ENCODE measurements around the gene MRC1.

MRC1 gene

DNA sequence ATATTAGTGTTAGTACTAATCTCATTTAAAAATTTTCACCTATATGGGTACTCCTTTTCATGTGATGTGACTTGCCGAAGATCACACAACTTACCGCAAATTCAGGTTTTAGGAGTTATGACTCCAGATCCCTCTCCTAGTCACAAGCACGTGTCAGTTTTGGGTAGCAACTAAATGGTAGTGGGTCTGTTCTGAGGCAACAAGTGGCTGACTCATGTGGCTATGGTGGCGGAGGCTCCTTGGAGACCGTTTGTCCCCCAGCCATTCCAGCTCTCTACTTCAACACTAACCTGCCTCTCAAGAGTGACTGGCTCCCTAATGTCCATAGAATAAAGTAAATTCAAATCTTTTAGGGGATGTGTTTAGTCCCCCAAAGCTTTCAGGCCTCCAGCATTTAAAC is 39.5 kb downstream of the MRC1 start:
- DNase-seq = no peak

DNA sequence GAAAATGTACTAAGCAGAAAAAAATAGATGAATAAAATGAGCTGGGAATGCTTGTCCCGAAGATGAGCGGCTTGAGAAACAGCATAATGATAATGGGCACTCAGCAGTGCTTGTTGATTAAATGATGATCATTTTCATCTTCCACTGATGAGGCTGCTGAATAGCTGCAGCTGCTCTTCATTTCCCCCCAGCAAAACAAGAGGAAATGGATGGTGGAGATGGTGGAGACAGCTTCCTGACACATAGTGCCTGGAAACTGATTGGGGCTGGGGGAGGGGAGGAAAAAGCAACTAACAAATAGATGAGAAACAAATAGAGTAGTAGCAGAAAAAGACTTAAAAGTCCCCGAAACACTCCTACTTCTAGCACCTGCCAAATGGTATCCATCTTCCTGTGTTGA is 41.4 kb downstream of the MRC1 start:
- DNase-seq = no peak

DNA sequence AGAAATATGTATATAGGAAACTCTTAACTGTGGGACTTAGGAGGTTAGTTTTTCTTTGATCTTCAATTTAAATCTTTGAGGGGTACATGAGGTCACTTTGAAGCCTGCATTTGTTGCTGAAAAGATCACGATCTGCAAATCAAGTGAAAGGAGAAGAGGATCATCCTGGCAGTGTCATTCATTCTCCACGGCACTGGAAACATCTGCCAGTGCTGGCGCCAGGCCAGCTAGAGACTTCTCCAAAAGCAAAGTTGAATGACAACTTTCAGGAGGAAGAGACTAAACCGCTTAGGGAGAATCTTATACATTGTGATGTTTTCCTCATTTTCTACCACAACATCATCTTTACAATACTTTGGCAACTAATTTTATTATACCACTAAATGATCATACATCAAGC is 42.5 kb downstream of the MRC1 start:
- peak; percentile 68 to 72 for DNase-seq

DNA sequence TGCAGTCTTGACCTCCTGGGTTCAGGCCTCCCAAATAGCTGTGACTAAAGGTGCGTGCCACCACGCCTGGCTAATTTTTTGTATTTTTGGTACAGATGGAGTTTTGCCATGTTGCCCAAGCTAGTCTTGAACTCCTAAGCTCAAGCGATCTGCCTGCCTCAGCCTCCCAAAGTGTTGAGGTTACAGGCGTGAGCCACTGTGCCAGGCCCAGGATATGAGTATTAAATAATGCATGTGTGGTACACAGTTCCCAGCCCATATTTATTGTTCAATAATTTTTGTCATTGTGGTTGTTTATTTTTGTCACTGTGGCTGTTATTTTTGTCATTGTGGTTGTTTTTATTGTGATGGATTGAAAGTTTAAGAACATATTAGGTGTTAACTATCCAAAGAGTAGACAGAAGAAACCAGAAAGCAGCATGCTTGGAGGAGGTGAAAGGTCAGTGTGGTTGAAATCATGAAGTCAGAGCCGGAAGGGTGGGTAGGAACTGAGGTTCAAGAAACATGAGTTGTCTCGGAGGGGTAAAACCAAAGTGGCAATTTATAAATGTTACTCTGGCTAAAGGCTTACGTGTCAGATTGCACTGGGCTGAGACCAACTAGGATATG is 45.0 kb downstream of the MRC1 start:
- DNase-seq = no peak

DNA sequence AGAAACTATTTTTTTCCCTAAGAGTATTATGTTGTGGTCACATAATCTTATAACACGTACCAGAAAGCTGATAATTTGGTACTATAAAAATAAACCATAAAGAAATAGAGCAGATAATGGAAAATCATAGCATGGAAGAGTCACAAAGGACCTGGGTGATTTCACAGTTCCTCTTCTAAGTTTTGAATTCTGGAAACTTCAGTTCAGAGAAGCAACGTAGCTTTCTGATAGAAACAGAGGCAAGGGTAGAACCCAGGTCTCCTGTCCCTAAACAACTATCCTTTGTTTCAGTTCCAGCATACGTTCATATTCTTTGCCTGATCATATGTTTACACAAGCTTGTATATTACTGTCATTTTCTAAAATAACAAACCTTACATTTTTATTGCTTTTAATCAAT is 47.9 kb downstream of the MRC1 start:
- DNase-seq = no peak

DNA sequence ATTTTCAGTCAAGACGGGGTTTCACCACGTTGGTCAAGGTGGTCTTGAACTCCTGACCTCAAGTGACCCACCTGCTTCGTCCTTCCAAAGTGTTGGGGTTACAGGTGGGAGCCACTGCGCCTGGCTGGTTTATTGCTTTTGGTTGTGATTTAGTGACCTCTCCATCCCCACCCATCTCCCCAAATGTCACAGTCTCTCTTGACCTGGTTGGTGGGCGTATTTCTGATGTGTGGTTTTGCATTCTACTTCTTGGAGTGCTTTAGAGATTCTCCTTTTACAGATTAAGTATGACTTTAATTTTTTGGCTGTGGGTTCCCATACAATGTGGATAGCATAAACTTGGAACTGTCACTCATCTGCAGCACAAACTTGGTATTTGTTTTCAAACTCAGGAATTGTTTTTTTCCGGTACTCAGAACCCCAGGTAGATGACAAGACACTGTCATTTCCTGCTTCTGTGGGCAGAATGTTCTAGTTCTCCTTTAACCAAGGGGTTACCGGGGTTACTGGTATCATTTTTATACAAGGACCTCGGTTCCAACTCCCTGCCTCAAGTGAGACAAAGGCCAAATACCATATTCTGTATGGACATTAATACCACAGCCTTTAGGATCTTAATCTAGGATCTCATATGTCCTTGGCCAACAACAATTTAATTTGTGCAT is 50.5 kb downstream of the MRC1 start:
- no peak for DNase-seq

- no peak for DNase-seq
Observed at GRCh38 chr10:17861760-17862159, 52.6 kb downstream of the MRC1 start.

GRCh38 chr10:17865351-17865750 is 56.2 kb downstream of the MRC1 start:
- no peak for DNase-seq

- no peak for DNase-seq
Observed at GRCh38 chr10:17866346-17866745, 57.2 kb downstream of the MRC1 start.

GRCh38 chr10:17867056-17867455 is 57.9 kb downstream of the MRC1 start:
- no peak for DNase-seq

DNA sequence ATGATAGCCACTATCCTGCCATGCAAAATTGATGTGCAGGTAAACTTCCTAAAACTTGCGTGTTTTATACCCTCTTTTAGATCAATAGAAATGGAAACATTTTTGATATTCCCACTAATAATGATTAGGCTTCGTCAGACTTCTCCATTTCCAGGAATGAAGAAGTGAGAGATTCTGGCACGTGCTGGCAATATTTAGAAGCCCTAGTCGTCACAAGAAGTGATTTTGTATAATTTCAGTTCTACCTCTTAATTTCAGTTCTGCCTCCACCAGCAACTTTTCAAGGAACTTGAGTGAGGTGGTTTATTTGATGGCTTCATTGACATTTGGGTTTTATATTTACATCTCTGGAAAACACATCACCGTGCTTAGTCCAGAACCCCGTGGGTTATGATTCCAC is 61.9 kb downstream of the MRC1 start:
- no peak for DNase-seq

GRCh38 chr10:17872191-17873091 is 63.3 kb downstream of the MRC1 start:
- DNase-seq = peak; percentile 12 to 14

DNA sequence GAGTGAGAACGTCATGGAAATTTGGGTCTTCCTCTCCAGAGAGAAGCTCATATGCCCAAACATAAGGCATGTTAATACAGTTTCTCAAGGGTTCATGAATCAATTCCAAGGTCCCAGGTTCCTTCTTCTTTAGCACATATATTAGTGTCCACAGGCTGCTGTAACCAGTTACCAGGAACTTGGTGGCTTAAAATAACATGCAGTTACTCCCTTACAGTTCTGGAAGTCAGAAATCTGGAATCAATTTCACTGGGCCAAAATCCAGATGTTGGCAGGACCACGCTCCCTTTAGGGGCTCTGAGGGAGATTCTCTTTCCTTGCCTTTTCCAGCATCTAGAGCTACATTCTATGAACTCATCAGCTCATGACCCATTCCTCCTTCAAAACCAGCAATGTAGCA is 64.8 kb downstream of the MRC1 start:
- no peak for DNase-seq

DNA sequence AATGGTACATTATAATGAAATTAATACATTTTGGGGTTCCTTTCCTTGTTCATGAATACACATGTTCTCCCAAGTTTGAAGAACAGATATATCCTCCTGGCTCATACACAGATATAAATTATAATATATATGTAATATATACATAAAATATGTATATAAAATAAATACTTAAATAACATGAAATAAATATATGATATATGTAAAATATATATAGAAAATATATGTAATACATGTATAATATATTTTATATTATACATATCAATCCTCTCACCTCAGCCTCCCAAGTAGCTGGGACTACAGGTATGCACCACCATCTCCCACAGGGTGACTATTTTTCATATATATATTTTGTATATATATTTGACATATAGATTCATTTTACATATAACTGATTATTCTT is 68.0 kb downstream of the MRC1 start:
- no peak for DNase-seq

GRCh38 chr10:17878896-17879295 is 69.7 kb downstream of the MRC1 start:
- no peak for DNase-seq

GRCh38 chr10:17880601-17881000 is 71.5 kb downstream of the MRC1 start:
- DNase-seq = no peak

DNA sequence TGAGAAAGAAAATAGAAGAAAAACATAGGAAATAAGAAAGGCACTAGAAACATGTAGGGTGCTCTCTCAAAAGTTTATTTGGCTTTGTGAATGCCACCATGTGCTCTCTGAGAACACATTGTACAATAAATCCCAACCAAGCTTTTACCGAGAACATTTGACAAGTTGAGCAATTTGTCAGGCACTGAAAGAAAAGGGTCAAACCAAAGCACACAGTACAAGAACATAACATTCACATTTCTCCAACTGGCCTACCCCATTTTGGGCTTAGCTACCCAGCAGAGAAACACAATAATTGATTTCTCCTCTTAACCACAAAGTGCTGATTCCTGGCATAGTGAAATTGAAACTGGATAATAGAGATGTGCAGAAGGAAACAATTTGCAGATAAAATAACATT is 73.4 kb downstream of the MRC1 start:
- DNase-seq = no peak

GRCh38 chr10:17883621-17884020 is 74.5 kb downstream of the MRC1 start:
- DNase-seq = no peak

- no peak for DNase-seq
Observed at GRCh38 chr10:17888189-17888588, 79.0 kb downstream of the MRC1 start.

- no peak for DNase-seq
Observed at GRCh38 chr10:17891435-17891834, 82.3 kb downstream of the MRC1 start.

GRCh38 chr10:17904564-17904963 is 95.4 kb downstream of the MRC1 start:
- no peak for DNase-seq

- DNase-seq = no peak
Observed at GRCh38 chr10:17905491-17905890, 96.3 kb downstream of the MRC1 start.

DNA sequence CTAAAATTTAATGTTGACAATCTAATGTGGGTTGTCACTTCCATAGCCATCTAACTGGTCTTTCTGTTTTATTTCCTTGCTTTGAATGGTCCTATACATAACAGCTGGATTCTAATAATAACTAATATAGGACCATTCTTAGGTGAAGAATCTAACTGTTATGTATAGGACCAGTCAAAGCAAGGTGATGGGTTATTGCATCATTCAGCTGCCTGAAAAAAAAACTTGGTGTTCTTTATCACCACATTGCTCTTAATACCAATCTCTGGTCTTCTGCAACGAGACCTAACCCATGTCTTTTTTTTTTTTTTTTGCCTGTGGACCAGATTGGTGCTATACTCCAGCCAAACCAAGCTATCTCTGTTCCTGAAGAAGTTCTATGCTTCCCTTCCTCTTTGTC is 96.9 kb downstream of the MRC1 start:
- DNase-seq = no peak

- DNase-seq = no peak
Observed at GRCh38 chr10:17907641-17908040, 98.5 kb downstream of the MRC1 start.
